ENCODE results near the gene EMB.
A peak's percentile ranks its signal among the peaks of the same experiment; 100 is the strongest.
"Not testable (repeated sequence)": the region's sequence is repeated elsewhere in the genome, so short reads cannot be mapped to it uniquely, and the experiment has no call there.

Gene EMB, protein sequence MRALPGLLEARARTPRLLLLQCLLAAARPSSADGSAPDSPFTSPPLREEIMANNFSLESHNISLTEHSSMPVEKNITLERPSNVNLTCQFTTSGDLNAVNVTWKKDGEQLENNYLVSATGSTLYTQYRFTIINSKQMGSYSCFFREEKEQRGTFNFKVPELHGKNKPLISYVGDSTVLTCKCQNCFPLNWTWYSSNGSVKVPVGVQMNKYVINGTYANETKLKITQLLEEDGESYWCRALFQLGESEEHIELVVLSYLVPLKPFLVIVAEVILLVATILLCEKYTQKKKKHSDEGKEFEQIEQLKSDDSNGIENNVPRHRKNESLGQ

GRCh38 chr5:50440651-50441492, at the start of gene EMB:
TSS of gene EMB (minus strand) at chr5:50441288. CDS start at chr5:50441151, 137 bp downstream.
- peak; percentile 86 for DNase-seq

GRCh38 chr5:50489491-50489890, 48.4 kb upstream of the EMB start:
- DNase-seq, result peak; percentile 28

GRCh38 chr5:50478790-50479189, 37.7 kb upstream of the EMB start:
- not testable (repeated sequence) for DNase-seq

GRCh38 chr5:50476549-50476948, 35.5 kb upstream of the EMB start:
- DNase-seq, result no peak

GRCh38 chr5:50465015-50465414, 23.9 kb upstream of the EMB start:
- not testable (repeated sequence) for DNase-seq

GRCh38 chr5:50463726-50464125, 22.6 kb upstream of the EMB start:
- DNase-seq, result no peak

- no peak for DNase-seq
Observed at GRCh38 chr5:50463047-50463446, 22.0 kb upstream of the EMB start.

DNA sequence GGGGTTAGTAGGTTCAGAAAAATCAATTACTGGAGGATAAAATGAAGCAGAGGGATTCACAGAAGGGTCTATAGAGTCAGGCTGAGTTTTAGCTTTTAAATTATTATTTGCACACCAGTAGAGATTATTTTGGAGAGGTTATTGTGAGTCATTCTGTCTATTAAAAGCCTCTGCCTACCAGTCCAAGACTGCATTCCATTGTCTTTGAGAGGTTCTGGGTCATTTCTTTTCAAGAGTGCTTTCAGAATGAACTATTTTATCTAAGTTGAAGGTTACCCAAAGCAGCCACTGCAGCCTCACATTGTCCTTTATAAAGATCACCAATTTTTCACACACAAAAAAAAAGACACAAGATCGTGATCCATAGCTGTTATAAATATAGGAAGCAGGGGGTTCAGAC, 21.5 kb upstream of the EMB start:
- not testable (repeated sequence) for DNase-seq

DNA sequence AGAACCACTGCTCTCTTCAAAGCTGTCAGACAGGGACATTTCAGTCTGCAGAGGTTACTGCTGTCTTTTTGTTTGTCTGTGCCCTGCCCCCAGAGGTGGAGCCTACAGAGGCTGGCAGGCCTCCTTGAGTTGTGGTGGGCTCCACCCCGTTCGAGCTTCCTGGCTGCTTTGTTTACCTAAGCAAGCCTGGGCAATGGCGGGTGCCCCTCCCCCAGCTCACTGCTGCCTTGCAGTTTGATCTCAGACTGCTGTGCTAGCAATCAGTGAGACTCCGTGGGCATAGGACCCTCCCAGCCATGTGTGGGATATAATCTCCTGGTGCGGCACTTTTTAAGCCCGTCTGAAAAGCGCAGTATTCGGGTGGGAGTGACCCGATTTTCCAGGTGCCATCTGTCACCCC, 17.3 kb upstream of the EMB start:
- DNase-seq, result peak; percentile 60

- not testable (repeated sequence) for DNase-seq
Observed at GRCh38 chr5:50449241-50449640, 8.2 kb upstream of the EMB start.

GRCh38 chr5:50447941-50448340, 6.9 kb upstream of the EMB start:
- DNase-seq, result no peak

DNA sequence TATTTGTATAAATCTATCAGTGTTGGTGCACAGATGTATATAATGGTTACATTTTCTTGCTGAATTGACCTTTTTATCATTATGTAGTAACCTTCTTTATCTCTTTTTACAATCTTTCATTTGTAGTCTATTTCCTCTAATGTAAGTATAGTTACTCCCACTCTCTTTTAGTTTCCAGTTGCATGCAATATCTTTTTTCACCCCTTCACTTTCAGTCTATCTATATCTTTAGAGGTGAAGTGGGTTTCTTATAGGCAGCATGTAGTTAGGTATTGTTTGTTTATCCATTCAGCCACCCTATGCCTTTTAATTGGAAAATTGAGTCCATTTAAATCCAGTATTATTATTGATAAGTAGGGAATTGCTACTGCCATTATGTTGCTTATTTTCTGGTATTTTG, 6.1 kb upstream of the EMB start:
- no peak for DNase-seq

DNA sequence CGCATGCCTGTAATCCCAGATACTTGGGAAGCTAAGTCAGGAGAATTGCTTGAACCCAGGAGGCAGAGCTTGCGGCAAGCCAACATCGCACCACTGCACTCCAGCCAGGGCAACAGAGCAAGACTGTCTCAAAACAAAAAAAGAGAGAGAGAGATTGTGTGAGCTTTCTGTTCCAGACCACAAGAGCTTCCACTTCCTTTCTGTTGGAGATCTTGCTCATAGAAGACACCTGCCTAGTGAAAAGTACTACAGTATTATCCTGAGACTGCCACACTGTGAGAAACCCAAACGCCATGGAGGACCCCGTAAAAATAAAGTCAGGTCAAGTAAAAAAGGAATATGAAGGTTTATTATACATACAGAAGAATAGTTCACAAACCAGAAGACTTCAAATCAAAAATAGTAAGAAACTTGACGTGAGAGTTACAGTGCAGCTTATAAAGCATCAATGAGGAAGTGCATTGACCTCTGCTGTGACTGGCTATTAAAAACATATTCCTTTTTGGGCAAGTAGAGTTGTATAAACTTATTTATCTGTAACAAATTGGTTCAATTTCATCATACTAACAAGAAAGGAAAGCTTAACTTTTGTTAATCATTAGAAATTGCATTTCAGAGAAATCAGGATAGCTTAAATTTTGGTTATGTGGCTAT, 4.3 kb upstream of the EMB start:
- peak; percentile 47 for DNase-seq

- not testable (repeated sequence) for DNase-seq
Observed at GRCh38 chr5:50442559-50443539, 1.8 kb upstream of the EMB start.

DNA sequence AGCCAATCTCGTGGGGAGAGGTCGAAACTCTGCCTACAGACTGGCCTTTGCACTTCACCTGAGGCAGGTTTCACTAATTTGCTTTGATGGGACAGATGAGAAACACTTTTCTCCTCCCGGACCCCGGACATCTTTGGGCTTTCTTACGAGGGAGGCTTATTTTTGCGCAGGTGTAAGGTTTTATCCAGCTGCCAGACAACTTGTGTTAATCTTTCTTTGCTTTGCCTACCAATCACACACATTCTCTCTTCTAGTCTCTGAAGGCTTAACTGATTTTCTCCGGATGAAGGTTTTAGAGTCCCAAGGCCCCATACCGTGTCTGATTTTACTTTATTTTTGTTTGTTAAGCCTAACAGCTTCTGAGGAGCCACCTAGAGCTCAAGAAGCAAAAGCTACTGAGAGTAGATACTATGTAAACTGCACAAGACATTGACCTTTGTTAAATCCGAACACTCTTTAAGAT, 436 bp upstream of the EMB start:
- no peak for DNase-seq

DNA sequence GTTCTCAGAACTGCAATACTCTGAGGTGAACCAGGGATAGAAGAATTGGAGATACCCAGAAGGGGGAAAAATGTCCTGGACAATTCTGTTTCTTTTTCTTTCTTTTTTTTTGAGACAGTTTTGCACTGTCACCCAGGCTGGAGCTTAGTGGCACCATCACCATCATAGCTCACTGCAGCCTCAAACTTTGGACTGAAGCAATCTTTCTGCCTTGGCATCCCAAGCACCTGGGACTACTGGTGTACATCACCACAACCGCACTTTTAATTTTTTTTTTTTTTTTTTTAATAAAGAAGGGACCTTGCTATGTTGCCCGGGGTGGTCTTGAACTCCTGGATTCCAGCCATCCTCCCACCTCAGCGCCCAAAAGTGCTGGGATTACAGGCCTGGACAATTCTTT, 1.9 kb downstream of the EMB start:
- no peak for DNase-seq

DNA sequence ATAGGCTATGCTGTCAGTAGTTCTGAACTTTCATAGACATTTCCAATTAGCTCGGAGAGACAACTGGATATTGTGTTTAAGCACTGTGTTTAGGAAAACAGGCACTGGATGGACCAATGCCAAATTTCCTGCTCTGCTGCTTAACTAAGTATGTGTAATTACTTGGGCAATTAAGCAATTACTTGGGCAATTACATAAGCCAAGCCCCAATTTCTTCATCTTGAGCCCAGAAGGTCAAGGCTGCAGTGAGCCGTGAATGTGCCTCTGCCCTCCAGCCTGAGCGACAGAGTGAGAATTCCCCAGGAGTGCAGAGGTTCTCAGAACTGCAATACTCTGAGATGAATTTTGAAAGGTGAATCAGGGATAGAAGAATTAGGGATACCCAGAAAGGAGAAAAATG, 3.0 kb downstream of the EMB start:
- DNase-seq, result not testable (repeated sequence)

DNA sequence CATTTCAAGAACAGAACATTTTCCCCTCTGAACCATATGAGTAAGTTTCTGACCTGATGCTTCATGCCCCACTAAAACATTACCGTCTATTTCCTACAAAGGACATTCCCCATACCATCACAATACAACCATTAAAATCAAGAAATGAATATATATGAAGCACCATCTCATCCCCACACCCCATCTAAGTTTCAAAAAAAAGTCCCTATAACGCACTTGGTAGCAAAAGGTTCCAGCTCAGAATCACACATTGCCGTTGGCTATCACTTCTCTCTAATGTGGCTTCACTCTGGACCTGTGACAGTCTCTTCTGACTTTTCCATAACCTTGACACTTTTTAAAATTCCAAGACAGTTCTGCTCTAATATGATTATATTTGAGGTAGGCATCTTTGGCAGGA, 5.9 kb downstream of the EMB start:
- no peak for DNase-seq

DNA sequence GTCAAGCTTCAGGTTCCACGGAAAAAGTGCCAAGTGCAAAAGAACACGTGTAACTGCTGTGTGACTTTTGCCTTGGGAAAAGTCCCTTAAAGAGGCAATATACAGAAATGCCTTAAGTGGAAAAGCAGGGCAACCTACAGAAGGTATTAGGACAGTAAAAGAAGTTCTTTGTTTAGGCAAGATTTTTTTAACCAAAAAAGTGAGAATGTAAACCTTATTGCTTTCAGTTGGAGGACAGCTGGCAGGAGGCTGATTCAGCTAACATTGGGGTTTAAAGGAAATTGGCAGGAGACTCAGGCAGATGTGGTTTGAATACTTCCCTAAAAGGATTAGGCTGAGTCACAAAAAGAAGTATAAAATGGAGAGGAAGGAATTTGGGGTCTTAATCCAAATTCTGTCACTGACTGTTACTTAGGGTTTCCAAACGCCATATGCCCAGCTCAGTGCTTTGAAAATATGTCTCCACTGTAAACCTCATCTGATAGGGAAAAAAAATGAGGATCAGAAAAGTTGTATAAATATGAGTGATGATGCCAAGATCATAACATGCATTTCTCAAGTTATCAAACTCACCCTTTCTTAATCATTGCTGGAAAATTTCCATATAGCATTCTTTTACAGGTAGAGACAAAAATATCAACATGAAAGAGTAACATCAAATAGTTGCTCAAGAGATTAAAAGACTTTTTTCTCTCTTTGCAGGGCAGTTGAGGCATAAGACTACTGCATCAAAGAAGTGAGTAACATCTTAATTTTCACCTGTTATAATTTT, 9.8 kb downstream of the EMB start:
- DNase-seq, result not testable (repeated sequence)

- not testable (repeated sequence) for DNase-seq
Observed at GRCh38 chr5:50423100-50423799, 17.8 kb downstream of the EMB start.
